LoVo (cell line): ENCODE data around the gene ACIN1.

Source experiments
- DNase-seq: peaks from one replicate; pipeline ENCODE4 v3.0.0-alpha.2; 2016; ENCODE audit warnings: low spot score

Gene ACIN1, protein sequence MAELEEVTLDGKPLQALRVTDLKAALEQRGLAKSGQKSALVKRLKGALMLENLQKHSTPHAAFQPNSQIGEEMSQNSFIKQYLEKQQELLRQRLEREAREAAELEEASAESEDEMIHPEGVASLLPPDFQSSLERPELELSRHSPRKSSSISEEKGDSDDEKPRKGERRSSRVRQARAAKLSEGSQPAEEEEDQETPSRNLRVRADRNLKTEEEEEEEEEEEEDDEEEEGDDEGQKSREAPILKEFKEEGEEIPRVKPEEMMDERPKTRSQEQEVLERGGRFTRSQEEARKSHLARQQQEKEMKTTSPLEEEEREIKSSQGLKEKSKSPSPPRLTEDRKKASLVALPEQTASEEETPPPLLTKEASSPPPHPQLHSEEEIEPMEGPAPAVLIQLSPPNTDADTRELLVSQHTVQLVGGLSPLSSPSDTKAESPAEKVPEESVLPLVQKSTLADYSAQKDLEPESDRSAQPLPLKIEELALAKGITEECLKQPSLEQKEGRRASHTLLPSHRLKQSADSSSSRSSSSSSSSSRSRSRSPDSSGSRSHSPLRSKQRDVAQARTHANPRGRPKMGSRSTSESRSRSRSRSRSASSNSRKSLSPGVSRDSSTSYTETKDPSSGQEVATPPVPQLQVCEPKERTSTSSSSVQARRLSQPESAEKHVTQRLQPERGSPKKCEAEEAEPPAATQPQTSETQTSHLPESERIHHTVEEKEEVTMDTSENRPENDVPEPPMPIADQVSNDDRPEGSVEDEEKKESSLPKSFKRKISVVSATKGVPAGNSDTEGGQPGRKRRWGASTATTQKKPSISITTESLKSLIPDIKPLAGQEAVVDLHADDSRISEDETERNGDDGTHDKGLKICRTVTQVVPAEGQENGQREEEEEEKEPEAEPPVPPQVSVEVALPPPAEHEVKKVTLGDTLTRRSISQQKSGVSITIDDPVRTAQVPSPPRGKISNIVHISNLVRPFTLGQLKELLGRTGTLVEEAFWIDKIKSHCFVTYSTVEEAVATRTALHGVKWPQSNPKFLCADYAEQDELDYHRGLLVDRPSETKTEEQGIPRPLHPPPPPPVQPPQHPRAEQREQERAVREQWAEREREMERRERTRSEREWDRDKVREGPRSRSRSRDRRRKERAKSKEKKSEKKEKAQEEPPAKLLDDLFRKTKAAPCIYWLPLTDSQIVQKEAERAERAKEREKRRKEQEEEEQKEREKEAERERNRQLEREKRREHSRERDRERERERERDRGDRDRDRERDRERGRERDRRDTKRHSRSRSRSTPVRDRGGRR

GRCh38 chr14:23094666-23095195, at the start of gene ACIN1:
Gene ACIN1, minus strand, starts transcription at chr14:23095136. Its CDS starts 24 bp downstream, at chr14:23095112.
- peak; percentile 84 for DNase-seq

GRCh38 chr14:23143911-23144310, 49.0 kb upstream of the ACIN1 start:
- DNase-seq: no peak

DNA sequence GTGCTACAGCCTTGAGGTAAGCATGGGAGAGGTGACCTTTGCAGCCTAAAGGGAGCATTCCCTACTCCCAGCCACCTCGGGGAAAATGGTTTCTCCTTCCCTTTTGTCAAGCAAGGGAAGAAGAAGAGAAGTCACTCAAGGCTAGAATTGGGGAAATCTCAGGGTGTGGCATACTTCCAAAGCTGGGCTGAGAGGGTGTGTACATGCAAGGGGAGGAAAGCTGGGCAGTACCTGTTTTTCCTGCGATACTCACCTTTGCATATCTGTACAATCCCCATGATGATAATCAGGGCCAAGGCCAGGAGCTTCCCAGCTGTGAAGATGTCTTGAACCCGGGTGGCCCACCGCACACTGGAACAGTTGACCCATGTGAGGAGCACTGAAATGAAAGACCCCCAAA, 47.9 kb upstream of the ACIN1 start:
- no peak for DNase-seq

- DNase-seq: peak; percentile 27
Observed at GRCh38 chr14:23141706-23142444, 46.9 kb upstream of the ACIN1 start.

- DNase-seq: no peak
Observed at GRCh38 chr14:23140371-23140770, 45.4 kb upstream of the ACIN1 start.

GRCh38 chr14:23139874-23140273, 44.9 kb upstream of the ACIN1 start:
- DNase-seq: no peak

DNA sequence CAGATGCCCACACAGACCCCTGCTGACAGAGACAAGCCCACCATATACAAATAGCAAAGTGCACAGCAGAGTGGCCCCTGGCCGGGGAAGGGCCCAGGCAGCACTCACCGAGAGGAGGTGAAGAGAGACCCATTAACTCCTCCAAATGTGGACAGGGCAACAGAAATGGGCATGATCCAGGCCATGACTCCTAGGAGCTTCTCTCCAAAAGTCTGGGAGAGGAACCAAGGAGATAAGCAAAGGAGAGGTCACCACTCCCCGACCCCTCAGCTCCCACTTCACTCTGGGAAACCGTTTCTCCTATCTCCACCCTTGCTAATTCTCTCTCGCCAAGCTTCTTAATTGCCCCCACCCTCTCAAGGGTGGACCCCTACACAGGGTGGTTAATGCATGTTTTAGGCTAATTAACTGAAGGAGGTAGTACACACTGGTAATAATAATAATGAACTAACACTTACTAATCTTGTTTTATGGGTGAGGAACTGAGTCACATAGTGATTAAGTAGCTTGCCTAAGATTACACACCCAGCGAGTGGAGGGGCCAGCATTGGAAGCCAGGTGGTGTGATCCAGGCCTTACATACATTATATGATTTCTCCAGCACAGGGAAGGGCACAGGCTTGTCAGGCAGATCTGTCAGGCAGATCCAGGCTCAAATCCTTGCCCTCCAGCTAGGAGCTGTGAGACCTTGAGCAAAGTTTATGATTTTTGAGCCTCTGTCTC, 43.0 kb upstream of the ACIN1 start:
- DNase-seq: peak; percentile 10

GRCh38 chr14:23137192-23137812, 42.4 kb upstream of the ACIN1 start:
- DNase-seq: no peak

GRCh38 chr14:23136566-23137133, 41.7 kb upstream of the ACIN1 start:
- no peak for DNase-seq

- DNase-seq: no peak
Observed at GRCh38 chr14:23132970-23133369, 38.0 kb upstream of the ACIN1 start.

DNA sequence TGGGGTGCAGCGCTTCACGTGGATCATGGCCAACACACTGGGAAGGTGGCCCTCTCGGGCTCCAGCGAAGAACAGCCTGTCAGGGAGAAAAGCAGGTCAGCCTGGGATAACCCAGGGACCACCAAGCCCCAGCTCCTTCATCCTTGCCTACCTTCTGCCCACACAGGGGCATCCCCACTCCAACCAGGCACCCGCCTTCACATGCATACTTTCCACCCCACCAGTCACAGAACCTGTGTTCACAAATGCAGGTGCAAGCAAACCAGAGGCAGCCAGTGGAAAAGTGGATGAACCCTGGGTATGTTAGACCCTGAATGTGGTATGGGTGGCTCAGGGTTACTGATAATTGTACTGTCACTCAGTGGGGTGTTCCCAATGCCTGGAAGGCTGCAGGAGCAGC, 36.5 kb upstream of the ACIN1 start:
- DNase-seq: no peak

- DNase-seq: no peak
Observed at GRCh38 chr14:23130871-23131270, 35.9 kb upstream of the ACIN1 start.

GRCh38 chr14:23129759-23130316, 34.9 kb upstream of the ACIN1 start:
- DNase-seq: no peak

DNA sequence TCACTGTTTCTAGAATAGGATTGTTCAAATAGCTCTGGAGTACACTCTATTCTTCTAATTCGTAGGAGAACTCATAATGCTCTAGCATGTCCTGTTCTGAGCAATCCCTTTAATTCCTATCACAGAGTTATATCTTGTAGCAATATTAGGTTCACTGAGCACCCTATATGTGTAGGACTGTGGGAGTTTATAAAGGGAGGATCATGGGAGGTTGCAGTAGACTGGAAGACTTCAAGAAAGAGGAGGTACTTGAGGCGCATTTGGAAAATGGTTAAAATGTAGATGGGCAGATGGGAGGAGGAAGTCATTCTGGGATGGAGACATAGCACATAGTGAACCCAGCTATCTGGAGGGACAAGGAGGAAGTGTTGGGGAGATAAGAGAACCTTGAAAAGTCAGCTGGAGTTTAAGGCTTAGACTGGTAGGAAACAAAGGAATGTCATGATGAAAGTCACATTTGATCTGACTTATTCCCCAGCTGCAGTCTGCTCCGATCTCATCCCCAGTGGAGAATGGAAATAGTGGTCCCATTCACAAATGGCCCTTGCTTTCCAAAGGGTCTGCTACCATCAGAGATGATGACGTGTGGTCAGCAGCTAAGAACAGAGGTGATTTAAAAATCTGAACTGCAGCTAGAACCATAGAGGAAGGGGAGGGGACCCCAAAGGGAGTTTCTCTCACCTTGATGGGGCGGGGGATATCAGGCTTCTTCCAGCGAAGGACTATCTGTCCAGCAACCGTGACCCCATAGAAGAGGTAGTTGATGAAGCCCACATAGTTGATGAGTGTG, 34.2 kb upstream of the ACIN1 start:
- no peak for DNase-seq

- no peak for DNase-seq
Observed at GRCh38 chr14:23127861-23128260, 32.9 kb upstream of the ACIN1 start.

- no peak for DNase-seq
Observed at GRCh38 chr14:23126548-23127278, 31.8 kb upstream of the ACIN1 start.

DNA sequence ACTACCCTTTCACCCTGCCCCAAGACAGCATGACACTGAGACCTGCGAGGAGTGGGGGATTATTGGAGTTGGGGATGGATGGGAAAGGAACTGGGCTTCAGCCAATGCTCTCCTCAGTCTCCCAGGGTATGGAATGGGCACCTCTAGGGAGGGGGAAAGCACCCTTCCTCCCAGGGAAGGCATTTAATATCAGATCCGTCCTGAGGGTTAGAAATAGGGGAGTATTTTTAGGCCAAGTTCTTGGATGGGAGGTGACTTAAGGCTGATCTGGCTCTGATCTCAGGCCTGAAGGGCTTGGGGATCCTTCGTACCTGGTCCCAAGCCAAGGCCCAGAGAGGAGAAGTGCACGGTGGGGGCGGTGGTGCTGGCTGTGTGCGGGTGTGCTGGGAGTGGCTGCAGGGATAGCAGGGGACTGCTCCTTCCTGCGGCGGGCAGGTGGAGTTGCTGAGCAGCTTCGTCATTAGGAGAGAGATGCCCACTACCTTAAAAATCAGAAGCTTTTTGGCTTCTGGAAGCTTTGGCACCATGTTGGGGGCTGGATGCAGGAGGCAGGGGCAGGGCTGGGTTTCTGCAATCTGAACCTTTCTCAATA, 31.1 kb upstream of the ACIN1 start:
- DNase-seq: no peak

- DNase-seq: no peak
Observed at GRCh38 chr14:23125011-23125410, 30.1 kb upstream of the ACIN1 start.
